22Rv1 (cell line): Measurements from ENCODE around the gene ZNF217.

ENCODE experiments used
- H3K27ac ChIP-seq: fragments of 450-650 bp; 2 replicates; pipeline ENCODE4 v1.5.1; 2017
- ZFX ChIP-seq: fragments of 450-650 bp; IDR thresholded peaks from 2 replicates; pipeline ENCODE4 v1.6.1; 2017; ENCODE audit warnings: antibody characterized with exemption, borderline replicate concordance
- TF ChIP-seq, protein P1 (sequence below): fragments of 450-650 bp; IDR thresholded peaks from 2 replicates; pipeline ENCODE4 v1.5.1; 2017; ENCODE audit warnings: mild to moderate bottlenecking

Gene ZNF217

DNA sequence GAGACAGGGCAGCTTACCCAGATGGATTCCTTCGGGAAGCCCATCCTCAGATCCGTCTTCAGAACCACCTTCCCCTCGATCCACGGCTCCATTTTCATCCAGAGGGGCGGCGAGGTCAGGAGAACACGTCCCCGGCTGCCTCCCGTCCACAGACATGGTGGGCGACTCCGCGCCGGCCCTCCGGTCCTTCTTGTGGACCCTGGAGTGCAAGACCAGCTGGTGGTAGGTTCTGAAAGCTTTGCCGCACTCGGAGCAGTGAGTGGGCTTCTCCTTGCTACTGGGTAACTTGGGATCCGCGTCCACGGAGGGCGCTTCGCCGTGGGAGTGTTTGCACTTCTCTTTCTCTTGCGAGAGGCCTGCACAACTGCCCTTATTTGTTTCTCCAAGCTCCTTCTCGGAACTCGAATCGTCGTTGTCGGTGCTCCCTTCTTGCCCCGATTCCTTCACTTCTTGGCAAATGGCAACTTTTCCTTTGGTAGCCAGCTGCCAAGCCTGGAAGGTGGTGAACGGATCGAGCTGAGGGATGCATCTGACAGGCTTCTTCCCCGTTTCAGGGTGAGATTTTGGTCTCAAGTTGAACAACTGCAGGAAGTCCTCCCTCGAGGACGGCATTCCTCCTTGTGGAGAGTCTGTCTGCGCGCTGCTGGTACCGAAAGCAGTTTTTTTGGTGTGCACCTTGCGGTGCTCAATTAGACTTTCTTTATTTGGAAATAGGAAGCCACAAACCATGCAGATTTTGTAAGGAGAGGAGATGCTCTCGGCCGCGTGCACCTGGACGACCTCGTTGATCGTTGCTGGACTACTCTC, 12.0 kb downstream of the ZNF217 start:
- TF ChIP-seq ZFX, result no peak
- TF ChIP-seq, protein P1, sequence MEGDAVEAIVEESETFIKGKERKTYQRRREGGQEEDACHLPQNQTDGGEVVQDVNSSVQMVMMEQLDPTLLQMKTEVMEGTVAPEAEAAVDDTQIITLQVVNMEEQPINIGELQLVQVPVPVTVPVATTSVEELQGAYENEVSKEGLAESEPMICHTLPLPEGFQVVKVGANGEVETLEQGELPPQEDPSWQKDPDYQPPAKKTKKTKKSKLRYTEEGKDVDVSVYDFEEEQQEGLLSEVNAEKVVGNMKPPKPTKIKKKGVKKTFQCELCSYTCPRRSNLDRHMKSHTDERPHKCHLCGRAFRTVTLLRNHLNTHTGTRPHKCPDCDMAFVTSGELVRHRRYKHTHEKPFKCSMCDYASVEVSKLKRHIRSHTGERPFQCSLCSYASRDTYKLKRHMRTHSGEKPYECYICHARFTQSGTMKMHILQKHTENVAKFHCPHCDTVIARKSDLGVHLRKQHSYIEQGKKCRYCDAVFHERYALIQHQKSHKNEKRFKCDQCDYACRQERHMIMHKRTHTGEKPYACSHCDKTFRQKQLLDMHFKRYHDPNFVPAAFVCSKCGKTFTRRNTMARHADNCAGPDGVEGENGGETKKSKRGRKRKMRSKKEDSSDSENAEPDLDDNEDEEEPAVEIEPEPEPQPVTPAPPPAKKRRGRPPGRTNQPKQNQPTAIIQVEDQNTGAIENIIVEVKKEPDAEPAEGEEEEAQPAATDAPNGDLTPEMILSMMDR, result no peak

DNA sequence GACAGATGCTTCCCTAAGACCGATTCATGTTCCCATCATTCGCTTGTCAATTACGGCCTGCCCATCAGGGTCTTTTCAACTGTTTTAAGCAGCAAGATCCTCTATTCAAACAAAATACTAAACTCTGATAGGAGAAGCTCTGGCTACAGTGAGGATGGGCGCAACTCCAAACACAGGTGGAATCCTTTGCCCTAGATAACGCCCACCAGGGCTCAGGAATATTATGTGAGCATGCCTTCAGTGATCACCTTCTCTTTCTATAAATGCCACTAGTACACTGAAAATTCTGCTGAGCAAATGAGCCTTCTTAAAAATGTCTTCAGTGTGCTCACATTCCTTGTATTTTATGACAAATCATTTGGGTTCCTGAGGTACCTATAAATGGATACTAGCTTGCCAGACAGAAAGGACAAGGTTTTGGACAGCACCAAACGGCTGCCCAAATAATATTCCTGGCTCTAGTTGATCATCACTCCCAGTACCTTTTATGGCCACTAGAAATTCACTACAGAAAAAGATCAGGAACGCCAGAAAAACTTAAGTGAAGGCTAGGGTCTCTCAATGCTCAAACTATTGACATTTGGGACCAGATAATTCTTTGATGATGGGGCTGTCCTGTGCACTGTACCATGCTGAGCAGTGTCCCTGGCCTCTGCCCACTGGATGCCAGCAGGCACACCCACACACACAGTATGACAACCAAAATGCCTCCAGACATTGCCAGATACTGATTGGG, 13.1 kb downstream of the ZNF217 start:
- no peak for TF ChIP-seq ZFX
- TF ChIP-seq, protein P1, result no peak
- peak overlapping the region; percentile 18; the same call in 1 of the 2 replicates for H3K27ac ChIP-seq

More for the DNA sequence above, 12.0 kb downstream of the ZNF217 start:
- H3K27ac ChIP-seq, result no peak overlapping the region

DNA sequence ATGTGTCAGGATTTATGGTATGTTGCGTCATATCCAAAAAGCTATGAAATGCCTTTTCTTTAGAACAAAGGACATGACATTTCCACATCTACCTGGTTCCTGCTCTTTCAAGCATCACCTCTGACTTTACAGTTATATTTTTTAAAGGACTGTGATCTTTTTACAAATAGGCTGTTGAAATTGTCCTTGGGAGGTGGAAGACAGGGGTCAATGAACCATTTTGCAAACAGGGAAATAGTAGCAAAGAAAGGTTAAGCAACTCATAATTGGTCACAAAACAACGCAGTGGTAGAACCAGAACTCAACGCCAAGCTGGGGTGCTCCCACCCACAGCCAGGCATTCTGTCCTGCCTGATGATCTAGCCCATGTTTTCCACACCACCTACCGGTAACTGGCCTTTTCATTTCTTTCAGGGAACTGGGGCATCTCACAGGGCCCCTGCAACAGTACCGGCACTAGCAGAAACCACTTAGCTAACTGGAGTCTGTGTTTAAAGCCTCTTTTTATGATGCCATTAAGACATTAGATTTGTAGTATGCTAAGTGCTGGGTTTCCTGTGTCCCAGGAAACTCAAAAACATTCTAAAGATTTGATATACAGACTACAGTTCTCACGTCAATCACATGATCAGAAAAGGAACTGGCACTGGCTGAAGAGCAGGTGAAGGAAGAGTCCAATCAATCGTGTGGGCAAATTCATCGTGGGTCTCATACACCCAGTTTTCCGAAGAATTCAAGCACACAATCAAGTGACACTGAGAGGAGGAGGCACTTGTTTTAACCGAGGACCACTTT, 13.9 kb downstream of the ZNF217 start:
- H3K27ac ChIP-seq, result peak overlapping the region; percentile 18; the same call in 1 of the 2 replicates
- TF ChIP-seq, protein P1, result no peak
- no peak for TF ChIP-seq ZFX

DNA sequence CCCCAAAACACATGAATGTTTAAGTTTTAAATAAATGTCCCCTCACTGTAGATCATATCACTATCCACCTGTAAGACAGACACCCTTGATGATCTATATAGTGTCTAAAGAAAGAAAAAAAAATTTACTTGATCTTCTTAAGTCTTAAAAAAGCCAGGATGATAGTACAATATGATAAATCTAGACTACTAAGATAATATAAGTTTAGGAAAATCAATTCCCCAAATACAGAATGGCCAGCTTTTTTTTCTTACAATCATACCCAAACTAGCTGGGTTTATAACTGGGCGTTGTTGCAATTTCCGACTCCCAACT, 14.4 kb downstream of the ZNF217 start:
- peak overlapping the region; percentile 18; the same call in 1 of the 2 replicates for H3K27ac ChIP-seq
- no peak for TF ChIP-seq ZFX
- TF ChIP-seq, protein P1, result no peak

DNA sequence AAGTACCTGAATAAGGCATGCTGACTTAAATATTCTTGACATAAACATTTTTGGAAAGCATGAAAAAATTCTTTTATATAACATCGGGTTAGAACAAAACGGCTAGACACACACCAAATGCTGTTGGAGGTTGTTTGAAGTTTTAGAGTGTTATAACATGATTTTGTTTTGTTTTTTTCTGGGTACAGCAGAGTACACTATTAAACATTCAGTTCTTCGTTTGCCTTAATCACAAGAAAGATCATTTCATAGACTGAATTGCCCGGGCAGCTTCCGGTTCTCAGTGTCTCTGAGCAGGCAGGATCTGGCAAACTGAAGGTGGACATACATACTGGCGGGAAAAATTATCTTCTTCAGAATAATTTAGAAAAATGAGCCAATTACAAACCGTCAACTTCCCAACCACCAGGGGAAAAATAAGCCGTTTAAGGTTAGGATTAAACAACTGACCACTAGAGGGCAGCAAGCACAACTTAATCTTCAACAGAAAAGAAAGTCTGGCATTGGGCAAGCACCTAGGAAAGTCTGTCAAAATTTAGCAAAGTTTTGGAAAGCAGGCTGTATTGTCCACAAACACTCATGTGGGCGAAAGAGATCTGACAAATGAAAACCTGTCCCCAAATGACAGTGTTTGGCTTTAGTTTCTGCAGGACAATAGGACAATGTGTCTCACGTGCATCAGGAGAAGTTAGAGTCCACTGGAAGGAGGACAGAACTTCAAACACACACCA, 15.0 kb downstream of the ZNF217 start:
- 0 out of 2 replicates have a peak overlapping the region, but pooled peaks have one; percentile 18 for H3K27ac ChIP-seq
- TF ChIP-seq ZFX, result no peak
- TF ChIP-seq, protein P1, result peak; percentile 78

DNA sequence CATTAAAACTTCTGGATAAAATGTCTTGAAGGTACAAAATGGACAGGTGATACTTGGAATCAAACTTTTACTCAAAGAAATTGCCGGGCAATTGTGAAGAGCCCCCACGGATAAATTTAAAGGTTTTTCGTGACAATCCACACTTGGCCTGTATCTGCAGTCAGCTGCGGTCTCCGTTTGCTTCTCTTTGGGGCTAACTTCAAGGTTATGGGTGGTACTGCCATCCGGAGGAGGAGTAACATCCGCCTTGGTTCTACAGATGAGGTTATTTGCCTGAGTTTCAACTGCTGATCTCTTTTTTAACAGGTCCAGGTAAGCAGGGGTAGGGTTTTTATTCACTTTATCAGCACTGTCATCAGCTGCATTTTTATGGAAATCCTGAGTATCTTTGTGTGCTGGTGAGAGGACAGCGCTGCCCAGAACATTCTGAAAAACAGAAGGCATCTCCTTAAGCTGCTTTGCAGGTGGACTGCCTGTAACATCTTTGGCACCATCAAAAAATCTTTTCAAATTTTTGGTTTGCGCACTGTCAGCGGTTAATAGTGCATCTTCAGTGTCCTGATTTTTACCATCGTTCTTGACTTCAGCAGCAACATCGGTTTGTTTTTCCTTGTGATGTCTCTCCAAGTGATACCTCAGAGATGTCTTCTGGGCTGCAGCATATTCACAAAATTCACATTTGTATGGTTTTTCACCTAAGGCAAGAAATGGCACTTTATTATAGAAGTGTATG, 16.9 kb downstream of the ZNF217 start:
- H3K27ac ChIP-seq, result no peak overlapping the region
- no peak for TF ChIP-seq ZFX
- TF ChIP-seq, protein P1, result no peak
